ENCODE results near the gene PARVB. TPM values are rescaled to one million over a fixed set of nuclear protein-coding genes. Genes with fewer than 3 reads are reported as not detected.

Gene PARVB
- total RNA-seq, 1 donor from 2014 or later: 94.6 TPM

- no peak for DNase-seq (ENCODE audit: low read depth)
- H3K36me3 ChIP-seq (ENCODE audit: control insufficient read depth, insufficient read depth, low read length): no peaks in the 10 kb centered on the region
- no peak overlapping the region for H3K4me3 ChIP-seq (ENCODE audit: low read depth, low read length)
- H3K27me3 ChIP-seq (ENCODE audit: control insufficient read depth, insufficient read depth, low read length): no peaks in the 10 kb centered on the region
- TF ChIP-seq, protein P1, sequence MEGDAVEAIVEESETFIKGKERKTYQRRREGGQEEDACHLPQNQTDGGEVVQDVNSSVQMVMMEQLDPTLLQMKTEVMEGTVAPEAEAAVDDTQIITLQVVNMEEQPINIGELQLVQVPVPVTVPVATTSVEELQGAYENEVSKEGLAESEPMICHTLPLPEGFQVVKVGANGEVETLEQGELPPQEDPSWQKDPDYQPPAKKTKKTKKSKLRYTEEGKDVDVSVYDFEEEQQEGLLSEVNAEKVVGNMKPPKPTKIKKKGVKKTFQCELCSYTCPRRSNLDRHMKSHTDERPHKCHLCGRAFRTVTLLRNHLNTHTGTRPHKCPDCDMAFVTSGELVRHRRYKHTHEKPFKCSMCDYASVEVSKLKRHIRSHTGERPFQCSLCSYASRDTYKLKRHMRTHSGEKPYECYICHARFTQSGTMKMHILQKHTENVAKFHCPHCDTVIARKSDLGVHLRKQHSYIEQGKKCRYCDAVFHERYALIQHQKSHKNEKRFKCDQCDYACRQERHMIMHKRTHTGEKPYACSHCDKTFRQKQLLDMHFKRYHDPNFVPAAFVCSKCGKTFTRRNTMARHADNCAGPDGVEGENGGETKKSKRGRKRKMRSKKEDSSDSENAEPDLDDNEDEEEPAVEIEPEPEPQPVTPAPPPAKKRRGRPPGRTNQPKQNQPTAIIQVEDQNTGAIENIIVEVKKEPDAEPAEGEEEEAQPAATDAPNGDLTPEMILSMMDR (IDR thresholded peaks at IDR 0.05; ENCODE audit: insufficient read depth, low read length, poor library complexity, severe bottlenecking): no peak
These were observed 139.9 kb downstream of the PARVB start for GRCh38 chr22:44164031-44164430.

DNA sequence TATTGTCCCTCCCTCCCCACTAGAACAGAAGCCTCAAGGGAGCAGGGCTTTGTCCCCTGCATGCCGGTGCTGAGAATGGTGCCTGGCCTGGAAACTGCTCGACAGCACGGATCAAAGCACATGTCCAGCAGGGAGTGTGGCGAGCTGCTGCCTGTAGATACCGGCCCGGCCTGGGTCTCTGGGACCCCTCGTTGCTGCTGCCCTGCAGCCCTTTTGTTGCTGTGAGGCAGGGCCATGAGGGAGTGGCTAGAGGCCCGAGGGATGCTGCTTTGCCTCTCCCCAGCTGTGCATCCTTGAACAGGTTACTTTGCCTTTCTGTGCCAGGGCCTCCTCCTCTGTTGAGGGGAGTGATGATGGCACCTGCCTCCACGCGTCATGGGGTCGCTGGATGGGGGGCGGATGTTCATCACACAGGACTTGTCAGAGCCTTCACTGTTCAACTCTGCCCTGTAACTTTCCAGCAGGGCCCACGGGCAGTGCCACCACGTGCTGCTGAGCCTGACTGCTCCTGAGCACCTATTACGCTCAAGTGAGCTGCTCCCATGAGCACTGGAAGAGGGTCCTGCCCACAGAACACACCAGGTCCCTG lies 141.3 kb downstream of the PARVB start:
- no peaks in the 10 kb centered on the region for H3K27me3 ChIP-seq (ENCODE audit: control insufficient read depth, insufficient read depth, low read length)
- no peak for DNase-seq (ENCODE audit: low read depth)
- H3K36me3 ChIP-seq (ENCODE audit: control insufficient read depth, insufficient read depth, low read length): no peaks in the 10 kb centered on the region
- TF ChIP-seq, protein P1 (IDR thresholded peaks at IDR 0.05; ENCODE audit: insufficient read depth, low read length, poor library complexity, severe bottlenecking): no peak
- no peak overlapping the region for H3K4me3 ChIP-seq (ENCODE audit: low read depth, low read length)

DNA sequence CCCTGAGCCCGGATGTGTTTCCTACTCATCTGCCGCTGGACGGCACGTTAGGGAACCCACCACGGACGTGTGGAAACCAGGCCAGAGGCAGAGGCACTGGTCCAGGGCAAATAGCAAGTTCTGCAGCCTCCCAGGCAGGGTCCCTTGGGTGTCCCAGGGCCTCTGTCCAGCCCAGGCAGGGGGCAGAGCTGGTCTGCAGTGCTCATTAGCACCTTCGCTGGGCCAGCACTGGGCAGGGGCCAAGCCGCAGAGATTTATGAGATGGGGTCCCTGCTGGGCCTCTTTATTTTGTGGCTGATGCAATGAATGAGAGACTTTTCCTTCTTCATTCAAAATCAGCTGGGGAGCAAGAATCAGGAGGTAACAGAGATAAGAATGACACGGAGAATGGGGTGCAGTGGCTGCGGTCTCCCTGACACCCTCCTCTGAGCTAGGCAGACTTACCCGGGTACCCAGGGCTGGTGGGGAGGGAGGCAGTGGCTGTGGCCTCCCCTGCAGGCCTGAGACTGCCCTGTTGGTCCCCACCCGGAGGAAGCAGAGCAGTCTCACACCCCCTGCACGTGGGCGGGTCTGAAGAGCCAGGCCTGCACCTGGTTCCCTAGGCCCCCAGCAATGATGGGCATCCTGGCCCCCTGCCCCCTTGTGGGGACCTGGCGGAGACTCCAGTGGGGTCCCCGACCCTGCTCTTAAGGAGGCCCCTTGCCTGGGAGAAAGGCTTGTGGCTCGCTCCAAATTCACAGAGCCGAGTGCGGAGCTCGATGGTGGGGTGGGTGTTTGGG lies 142.6 kb downstream of the PARVB start:
- H3K27me3 ChIP-seq (ENCODE audit: control insufficient read depth, insufficient read depth, low read length): no peaks in the 10 kb centered on the region
- DNase-seq (ENCODE audit: low read depth): no peak
- no peak overlapping the region for H3K4me3 ChIP-seq (ENCODE audit: low read depth, low read length)
- H3K36me3 ChIP-seq (ENCODE audit: control insufficient read depth, insufficient read depth, low read length): no peaks in the 10 kb centered on the region
- TF ChIP-seq, protein P1 (IDR thresholded peaks at IDR 0.05; ENCODE audit: insufficient read depth, low read length, poor library complexity, severe bottlenecking): no peak

DNA sequence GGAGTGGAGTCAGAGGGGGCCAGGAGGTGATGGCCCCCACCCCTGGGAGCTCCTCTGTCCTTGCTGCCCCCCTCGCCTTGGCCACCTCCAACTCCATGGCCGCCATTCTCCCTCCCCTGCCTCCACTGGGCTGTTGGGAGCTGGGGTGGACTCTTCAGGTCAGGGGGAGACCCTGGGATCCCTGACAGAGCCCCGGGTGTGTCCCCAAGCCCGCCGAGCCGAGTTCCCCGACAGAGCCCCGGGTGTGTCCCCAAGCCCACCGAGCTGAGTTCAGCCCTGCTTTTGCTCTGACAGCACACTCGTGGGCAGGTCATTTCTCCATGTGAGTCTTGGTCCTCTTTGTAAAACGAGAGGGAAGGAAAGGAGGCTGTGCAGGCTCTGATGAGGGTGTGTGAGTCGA lies 143.4 kb downstream of the PARVB start:
- Histone ChIP-seq H3K36me3 (ENCODE audit: control insufficient read depth, insufficient read depth, low read length) (no peaks in the 10 kb centered on the region), H3K4me3 (ENCODE audit: low read depth, low read length) (no peak overlapping the region), H3K27me3 (ENCODE audit: control insufficient read depth, insufficient read depth, low read length) (no peaks in the 10 kb centered on the region)
- no peak for DNase-seq (ENCODE audit: low read depth)
- TF ChIP-seq, protein P1 (IDR thresholded peaks at IDR 0.05; ENCODE audit: insufficient read depth, low read length, poor library complexity, severe bottlenecking): no peak

DNA sequence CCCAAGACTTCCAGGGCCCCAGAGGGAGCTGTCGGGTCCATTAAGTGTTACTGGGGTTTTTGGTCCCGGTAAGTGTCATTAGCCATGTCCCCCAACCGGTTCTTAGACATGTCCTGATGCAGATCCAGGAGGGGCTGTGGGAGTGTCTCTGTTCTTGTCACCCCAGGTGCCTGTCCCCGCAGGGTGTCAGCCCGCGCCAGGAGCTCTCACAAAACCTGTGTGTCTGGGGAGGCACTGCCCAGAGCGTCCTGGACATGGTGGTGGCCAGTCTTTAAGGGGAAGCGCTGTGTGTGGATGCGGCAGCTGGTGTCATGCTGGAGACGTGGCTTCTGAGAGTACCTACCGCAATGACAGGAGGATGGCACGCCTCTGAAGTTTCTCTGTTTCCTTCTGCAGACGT lies 144.1 kb downstream of the PARVB start:
- TF ChIP-seq, protein P1 (IDR thresholded peaks at IDR 0.05; ENCODE audit: insufficient read depth, low read length, poor library complexity, severe bottlenecking): no peak

More for the DNA sequence above, 144.1 kb downstream of the PARVB start:
- Histone ChIP-seq H3K36me3 (ENCODE audit: control insufficient read depth, insufficient read depth, low read length) (no peaks in the 10 kb centered on the region), H3K27me3 (ENCODE audit: control insufficient read depth, insufficient read depth, low read length) (no peaks in the 10 kb centered on the region), H3K4me3 (ENCODE audit: low read depth, low read length) (no peak overlapping the region)
- DNase-seq (ENCODE audit: low read depth): no peak
